Measurements from ENCODE around the gene MMP15. TPM values are rescaled to one million over a fixed set of nuclear protein-coding genes. Genes with fewer than 3 reads are reported as not detected.
A peak's percentile ranks its signal among the peaks of the same experiment; 100 is the strongest.

Gene MMP15
- polyA plus RNA-seq, 1 of the 3 experiments (the other 2 are of a cell fraction), result 3.1 TPM

DNA sequence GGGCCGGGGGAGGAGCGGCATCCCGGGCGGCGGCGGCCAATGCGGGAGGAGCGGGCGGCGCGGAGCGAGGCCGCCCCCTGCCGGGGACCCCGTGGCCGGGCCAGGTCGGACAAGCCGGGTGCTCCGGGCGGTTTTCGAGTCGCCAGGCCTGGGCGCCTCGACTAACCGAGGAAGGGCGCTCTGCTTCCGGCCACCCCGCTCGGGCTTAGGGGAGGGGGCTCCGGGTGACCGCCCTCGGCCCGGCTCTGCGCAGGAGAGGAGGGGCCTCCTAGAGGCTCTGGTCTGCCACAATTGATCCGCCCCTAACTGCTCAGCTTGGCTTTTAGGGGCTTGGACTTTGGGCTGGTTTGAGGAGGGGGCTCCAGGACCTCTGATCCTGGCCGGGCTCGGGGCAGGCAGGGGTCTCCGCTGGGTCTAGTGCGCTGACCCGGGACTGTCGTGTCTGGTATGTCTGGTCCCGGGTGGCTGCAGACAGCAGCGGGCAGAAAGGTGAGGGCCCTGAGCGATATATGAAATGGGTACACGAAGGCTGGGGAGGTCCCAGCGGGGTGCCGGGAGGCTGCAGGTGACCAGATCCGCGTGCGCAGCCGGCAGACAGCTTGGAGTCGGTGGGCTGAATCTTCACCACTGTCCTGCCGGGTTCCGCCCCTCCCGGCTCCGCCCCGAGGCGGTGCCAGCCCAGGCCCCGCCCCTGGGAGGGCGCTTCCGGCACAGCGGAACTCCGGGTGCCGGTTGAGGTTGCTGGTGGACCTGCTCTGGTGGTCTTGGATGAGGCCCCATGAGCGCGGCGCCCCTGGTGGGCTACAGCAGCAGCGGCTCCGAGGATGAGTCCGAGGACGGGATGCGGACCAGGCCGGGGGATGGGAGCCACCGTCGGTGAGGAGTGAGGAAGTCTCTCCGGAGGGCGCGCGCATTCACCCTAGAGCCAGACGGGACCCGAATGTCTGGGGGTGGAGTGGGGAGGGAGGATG, 24.6 kb upstream of the MMP15 start, which contains the start of gene USB1:
Gene USB1 (plus strand): TSS at position 702 of the 971 bp plus-strand sequence. CDS start 77 bp downstream, at position 779.
- 0 out of 2 replicates have a peak, but pooled peaks cover 6% of the 10 kb centered on the region for H4K20me1 ChIP-seq (ENCODE audit: insufficient read depth)
- peak; percentile 98 for DNase-seq
- H3K27ac ChIP-seq (ENCODE audit: low read depth in 2 of 2, low read length in 1 of 2), result peak within 1 kb of the TSS; percentile 76 to 88
- peaks cover 4% of the 10 kb centered on the region for H3F3A ChIP-seq (replicated peaks; ENCODE audit: insufficient read depth)
- CTCF ChIA-PET, result interaction anchor here (0.6 to 6.2 kb wide), 47 partner anchors 7 to 487 kb away, joined by 3 to 71 read pairs (median 4); a partner anchor contains a TSS
- no peaks in the 10 kb centered on the region for H3K27me3 ChIP-seq (ENCODE audit: insufficient read depth)
- 0% methylated on average over 14 of the region's 81 CpGs for WGBS (ENCODE audit: low lambda C conversion rate)
- peaks cover 25% of the 10 kb centered on the region for H3K79me2 ChIP-seq (ENCODE audit: insufficient read depth)
- H3K4me3 ChIP-seq (ENCODE audit: low read depth in 2 of 2, low read length in 1 of 2), result peak within 1 kb of the TSS; percentile 88 to 94
- no peaks in the 10 kb centered on the region for H3K9me3 ChIP-seq
- H3K9me2 ChIP-seq, result no peaks in the 10 kb centered on the region
- peak within 1 kb of the TSS; percentile 97 for H2AFZ ChIP-seq (ENCODE audit: low read depth)
- POLR2A ChIA-PET, result interaction anchor here (0.8 kb wide), 1 partner anchor 149 kb away, joined by 4 read pairs; no protein-coding TSS in a partner anchor
- H3K4me2 ChIP-seq, result peak within 1 kb of the TSS; percentile 100
- peak within 1 kb of the TSS; percentile 89 for H3K9ac ChIP-seq
- H3K36me3 ChIP-seq (replicated peaks in 1 of 2; ENCODE audit: control insufficient read depth in 1 of 2, insufficient read depth in 2 of 2, low read length in 1 of 2), result peaks cover 14 to 21% of the 10 kb centered on the region in 2 experiments
- H3K4me1 ChIP-seq (ENCODE audit: control insufficient read depth in 1 of 2, insufficient read depth in 2 of 2, low read depth in 1 of 2, low read length in 1 of 2), result peaks cover 0 to 18% of the 10 kb centered on the region in 2 experiments; a peak in 2 of 4 replicates
- TF ChIP-seq, protein P1, sequence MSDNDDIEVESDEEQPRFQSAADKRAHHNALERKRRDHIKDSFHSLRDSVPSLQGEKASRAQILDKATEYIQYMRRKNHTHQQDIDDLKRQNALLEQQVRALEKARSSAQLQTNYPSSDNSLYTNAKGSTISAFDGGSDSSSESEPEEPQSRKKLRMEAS (IDR thresholded peaks at IDR 0.05; ENCODE audit: low read depth), result no peak; the same call in 1 of the 2 replicates
- no peak for TF ChIP-seq TCF12 (IDR thresholded peaks at IDR 0.05)
- TF ChIP-seq TAF1 (IDR thresholded peaks at IDR 0.05; ENCODE audit: borderline replicate concordance, low read depth, low read length), result peak; percentile 69; the same call in 1 of the 2 replicates
- TF ChIP-seq, protein P2, sequence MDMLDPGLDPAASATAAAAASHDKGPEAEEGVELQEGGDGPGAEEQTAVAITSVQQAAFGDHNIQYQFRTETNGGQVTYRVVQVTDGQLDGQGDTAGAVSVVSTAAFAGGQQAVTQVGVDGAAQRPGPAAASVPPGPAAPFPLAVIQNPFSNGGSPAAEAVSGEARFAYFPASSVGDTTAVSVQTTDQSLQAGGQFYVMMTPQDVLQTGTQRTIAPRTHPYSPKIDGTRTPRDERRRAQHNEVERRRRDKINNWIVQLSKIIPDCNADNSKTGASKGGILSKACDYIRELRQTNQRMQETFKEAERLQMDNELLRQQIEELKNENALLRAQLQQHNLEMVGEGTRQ (IDR thresholded peaks at IDR 0.05; ENCODE audit: borderline replicate concordance, low read depth, low read length), result no peak
- TF ChIP-seq RAD21 (IDR thresholded peaks at IDR 0.05; ENCODE audit: low read length), result peak; percentile 66
- TF ChIP-seq SIN3A (IDR thresholded peaks at IDR 0.05; ENCODE audit: borderline replicate concordance, low read depth, low read length), result peak; percentile 60
- TF ChIP-seq EP300 (IDR thresholded peaks at IDR 0.05; ENCODE audit: borderline replicate concordance in 1 of 2, low read depth in 1 of 2, low read length in 1 of 2), result no peak
- TF ChIP-seq JUND (IDR thresholded peaks at IDR 0.05), result no peak
- TF ChIP-seq MXI1 (IDR thresholded peaks at IDR 0.05; ENCODE audit: low read depth, low read length), result 0 out of 2 replicates have a peak, but pooled peaks have one; percentile 12
- no peak for TF ChIP-seq FOXJ3 (CRISPR knock-in tag; IDR thresholded peaks at IDR 0.05)
- TF ChIP-seq, protein P3, sequence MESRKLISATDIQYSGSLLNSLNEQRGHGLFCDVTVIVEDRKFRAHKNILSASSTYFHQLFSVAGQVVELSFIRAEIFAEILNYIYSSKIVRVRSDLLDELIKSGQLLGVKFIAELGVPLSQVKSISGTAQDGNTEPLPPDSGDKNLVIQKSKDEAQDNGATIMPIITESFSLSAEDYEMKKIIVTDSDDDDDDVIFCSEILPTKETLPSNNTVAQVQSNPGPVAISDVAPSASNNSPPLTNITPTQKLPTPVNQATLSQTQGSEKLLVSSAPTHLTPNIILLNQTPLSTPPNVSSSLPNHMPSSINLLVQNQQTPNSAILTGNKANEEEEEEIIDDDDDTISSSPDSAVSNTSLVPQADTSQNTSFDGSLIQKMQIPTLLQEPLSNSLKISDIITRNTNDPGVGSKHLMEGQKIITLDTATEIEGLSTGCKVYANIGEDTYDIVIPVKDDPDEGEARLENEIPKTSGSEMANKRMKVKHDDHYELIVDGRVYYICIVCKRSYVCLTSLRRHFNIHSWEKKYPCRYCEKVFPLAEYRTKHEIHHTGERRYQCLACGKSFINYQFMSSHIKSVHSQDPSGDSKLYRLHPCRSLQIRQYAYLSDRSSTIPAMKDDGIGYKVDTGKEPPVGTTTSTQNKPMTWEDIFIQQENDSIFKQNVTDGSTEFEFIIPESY (IDR thresholded peaks at IDR 0.05; ENCODE audit: borderline replicate concordance, low read depth), result no peak
- TF ChIP-seq, protein P4, sequence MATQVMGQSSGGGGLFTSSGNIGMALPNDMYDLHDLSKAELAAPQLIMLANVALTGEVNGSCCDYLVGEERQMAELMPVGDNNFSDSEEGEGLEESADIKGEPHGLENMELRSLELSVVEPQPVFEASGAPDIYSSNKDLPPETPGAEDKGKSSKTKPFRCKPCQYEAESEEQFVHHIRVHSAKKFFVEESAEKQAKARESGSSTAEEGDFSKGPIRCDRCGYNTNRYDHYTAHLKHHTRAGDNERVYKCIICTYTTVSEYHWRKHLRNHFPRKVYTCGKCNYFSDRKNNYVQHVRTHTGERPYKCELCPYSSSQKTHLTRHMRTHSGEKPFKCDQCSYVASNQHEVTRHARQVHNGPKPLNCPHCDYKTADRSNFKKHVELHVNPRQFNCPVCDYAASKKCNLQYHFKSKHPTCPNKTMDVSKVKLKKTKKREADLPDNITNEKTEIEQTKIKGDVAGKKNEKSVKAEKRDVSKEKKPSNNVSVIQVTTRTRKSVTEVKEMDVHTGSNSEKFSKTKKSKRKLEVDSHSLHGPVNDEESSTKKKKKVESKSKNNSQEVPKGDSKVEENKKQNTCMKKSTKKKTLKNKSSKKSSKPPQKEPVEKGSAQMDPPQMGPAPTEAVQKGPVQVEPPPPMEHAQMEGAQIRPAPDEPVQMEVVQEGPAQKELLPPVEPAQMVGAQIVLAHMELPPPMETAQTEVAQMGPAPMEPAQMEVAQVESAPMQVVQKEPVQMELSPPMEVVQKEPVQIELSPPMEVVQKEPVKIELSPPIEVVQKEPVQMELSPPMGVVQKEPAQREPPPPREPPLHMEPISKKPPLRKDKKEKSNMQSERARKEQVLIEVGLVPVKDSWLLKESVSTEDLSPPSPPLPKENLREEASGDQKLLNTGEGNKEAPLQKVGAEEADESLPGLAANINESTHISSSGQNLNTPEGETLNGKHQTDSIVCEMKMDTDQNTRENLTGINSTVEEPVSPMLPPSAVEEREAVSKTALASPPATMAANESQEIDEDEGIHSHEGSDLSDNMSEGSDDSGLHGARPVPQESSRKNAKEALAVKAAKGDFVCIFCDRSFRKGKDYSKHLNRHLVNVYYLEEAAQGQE (IDR thresholded peaks at IDR 0.05; ENCODE audit: low read depth, low read length), result no peak
- TF ChIP-seq FOXM1 (IDR thresholded peaks at IDR 0.05; ENCODE audit: low read depth), result no peak
- peak; percentile 57 for TF ChIP-seq NRF1 (IDR thresholded peaks at IDR 0.05; ENCODE audit: low read depth, low read length)
- no peak for TF ChIP-seq EZH2phosphoT487 (IDR thresholded peaks at IDR 0.05; ENCODE audit: borderline replicate concordance, low read depth)
- no peak for TF ChIP-seq GATA2 (CRISPR knock-in tag; IDR thresholded peaks at IDR 0.05)
- TF ChIP-seq POLR2AphosphoS5 (IDR thresholded peaks at IDR 0.05; ENCODE audit: low read depth, low read length), result peak; percentile 94
- no peak for TF ChIP-seq FOSL2 (IDR thresholded peaks at IDR 0.05; ENCODE audit: borderline replicate concordance, low read depth)
- TF ChIP-seq, protein P5, sequence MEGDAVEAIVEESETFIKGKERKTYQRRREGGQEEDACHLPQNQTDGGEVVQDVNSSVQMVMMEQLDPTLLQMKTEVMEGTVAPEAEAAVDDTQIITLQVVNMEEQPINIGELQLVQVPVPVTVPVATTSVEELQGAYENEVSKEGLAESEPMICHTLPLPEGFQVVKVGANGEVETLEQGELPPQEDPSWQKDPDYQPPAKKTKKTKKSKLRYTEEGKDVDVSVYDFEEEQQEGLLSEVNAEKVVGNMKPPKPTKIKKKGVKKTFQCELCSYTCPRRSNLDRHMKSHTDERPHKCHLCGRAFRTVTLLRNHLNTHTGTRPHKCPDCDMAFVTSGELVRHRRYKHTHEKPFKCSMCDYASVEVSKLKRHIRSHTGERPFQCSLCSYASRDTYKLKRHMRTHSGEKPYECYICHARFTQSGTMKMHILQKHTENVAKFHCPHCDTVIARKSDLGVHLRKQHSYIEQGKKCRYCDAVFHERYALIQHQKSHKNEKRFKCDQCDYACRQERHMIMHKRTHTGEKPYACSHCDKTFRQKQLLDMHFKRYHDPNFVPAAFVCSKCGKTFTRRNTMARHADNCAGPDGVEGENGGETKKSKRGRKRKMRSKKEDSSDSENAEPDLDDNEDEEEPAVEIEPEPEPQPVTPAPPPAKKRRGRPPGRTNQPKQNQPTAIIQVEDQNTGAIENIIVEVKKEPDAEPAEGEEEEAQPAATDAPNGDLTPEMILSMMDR (IDR thresholded peaks at IDR 0.05), result peak; percentile 57
- TF ChIP-seq TEAD4 (IDR thresholded peaks at IDR 0.05; ENCODE audit: borderline replicate concordance, insufficient read depth), result no peak
- no peak for TF ChIP-seq RXRA (IDR thresholded peaks at IDR 0.05; ENCODE audit: borderline replicate concordance, low read depth)
- TF ChIP-seq YY1 (IDR thresholded peaks at IDR 0.05; ENCODE audit: low read depth), result no peak
